Panc1 (cell line): ENCODE results near the gene PPP2R2B.

Source experiments
- CTCF ChIP-seq: fragments of 450-650 bp; IDR thresholded peaks from 2 replicates; pipeline ENCODE4 v1.5.1; 2017; ENCODE audit warnings: mild to moderate bottlenecking
- POLR2AphosphoS5 ChIP-seq: IDR thresholded peaks from 2 replicates; pipeline ENCODE4 v1.6.1; 2012; ENCODE audit warnings: mild to moderate bottlenecking, low read depth, low read length, moderate library complexity
- SIN3A ChIP-seq: IDR thresholded peaks from 2 replicates; pipeline ENCODE4 v1.6.1; 2012; ENCODE audit warnings: low read depth, mild to moderate bottlenecking, low read length, moderate library complexity, borderline replicate concordance; ENCODE audit not compliant: insufficient read depth
- TCF7L2 ChIP-seq: IDR thresholded peaks from 2 replicates; pipeline ENCODE4 v1.6.1; 2011; ENCODE audit warnings: mild to moderate bottlenecking, low read depth, low read length, inconsistent platforms
- TF ChIP-seq, protein P1 (sequence below), 2 experiments: IDR thresholded peaks; 2 replicates each; pipeline ENCODE4 v1.6.1; 2011 to 2012; ENCODE audit warnings: low read depth in 2 of 2, control low read depth in 1 of 2, low read length in 1 of 2, mild to moderate bottlenecking in 1 of 2, moderate library complexity in 1 of 2; ENCODE audit not compliant: insufficient read depth in 1 of 2

- TF ChIP-seq CTCF: no peak
- no peak for TF ChIP-seq POLR2AphosphoS5
- TF ChIP-seq, protein P1, sequence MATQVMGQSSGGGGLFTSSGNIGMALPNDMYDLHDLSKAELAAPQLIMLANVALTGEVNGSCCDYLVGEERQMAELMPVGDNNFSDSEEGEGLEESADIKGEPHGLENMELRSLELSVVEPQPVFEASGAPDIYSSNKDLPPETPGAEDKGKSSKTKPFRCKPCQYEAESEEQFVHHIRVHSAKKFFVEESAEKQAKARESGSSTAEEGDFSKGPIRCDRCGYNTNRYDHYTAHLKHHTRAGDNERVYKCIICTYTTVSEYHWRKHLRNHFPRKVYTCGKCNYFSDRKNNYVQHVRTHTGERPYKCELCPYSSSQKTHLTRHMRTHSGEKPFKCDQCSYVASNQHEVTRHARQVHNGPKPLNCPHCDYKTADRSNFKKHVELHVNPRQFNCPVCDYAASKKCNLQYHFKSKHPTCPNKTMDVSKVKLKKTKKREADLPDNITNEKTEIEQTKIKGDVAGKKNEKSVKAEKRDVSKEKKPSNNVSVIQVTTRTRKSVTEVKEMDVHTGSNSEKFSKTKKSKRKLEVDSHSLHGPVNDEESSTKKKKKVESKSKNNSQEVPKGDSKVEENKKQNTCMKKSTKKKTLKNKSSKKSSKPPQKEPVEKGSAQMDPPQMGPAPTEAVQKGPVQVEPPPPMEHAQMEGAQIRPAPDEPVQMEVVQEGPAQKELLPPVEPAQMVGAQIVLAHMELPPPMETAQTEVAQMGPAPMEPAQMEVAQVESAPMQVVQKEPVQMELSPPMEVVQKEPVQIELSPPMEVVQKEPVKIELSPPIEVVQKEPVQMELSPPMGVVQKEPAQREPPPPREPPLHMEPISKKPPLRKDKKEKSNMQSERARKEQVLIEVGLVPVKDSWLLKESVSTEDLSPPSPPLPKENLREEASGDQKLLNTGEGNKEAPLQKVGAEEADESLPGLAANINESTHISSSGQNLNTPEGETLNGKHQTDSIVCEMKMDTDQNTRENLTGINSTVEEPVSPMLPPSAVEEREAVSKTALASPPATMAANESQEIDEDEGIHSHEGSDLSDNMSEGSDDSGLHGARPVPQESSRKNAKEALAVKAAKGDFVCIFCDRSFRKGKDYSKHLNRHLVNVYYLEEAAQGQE (IDR thresholded peaks at IDR 0.05; ENCODE audit: insufficient read depth in 1 of 2, low read depth in 2 of 2, low read length in 1 of 2): no peak
- TF ChIP-seq SIN3A: no peak
- no peak for TF ChIP-seq TCF7L2
Measured at GRCh38 chr5:146920351-146920881, 41.9 kb upstream of the PPP2R2B start.
